Suppressor macrophage treated with lipopolysaccharide for 4 hours (primary cell): ENCODE data around the gene DMBX1.

Source experiments
- DNase-seq: peaks from one replicate; pipeline ENCODE4 v3.0.0-alpha.2; 2020

DMBX1 gene

GRCh38 chr1:46526691-46527291, 37.2 kb downstream of the DMBX1 start:
- no peak for DNase-seq

- DNase-seq: peak; percentile 89
These were observed 38.0 kb downstream of the DMBX1 start for GRCh38 chr1:46527474-46528296.

- no peak for DNase-seq
These were observed 38.8 kb downstream of the DMBX1 start for GRCh38 chr1:46528297-46528955.

GRCh38 chr1:46529031-46529630, 39.5 kb downstream of the DMBX1 start:
- no peak for DNase-seq

GRCh38 chr1:46530311-46530710, 40.7 kb downstream of the DMBX1 start:
- no peak for DNase-seq

GRCh38 chr1:46530791-46531409, 41.3 kb downstream of the DMBX1 start:
- DNase-seq: no peak

- no peak for DNase-seq
These were observed 42.5 kb downstream of the DMBX1 start for GRCh38 chr1:46532095-46532494.

- DNase-seq: peak; percentile 75
These were observed 43.0 kb downstream of the DMBX1 start for GRCh38 chr1:46532498-46533178.

- DNase-seq: peak; percentile 29
These were observed 43.7 kb downstream of the DMBX1 start for GRCh38 chr1:46533179-46533864.

- DNase-seq: peak; percentile 47
These were observed 45.4 kb downstream of the DMBX1 start for GRCh38 chr1:46535063-46535462.

- no peak for DNase-seq
These were observed 46.9 kb downstream of the DMBX1 start for GRCh38 chr1:46536527-46536926.

- DNase-seq: no peak
These were observed 48.0 kb downstream of the DMBX1 start for GRCh38 chr1:46537651-46538050.

GRCh38 chr1:46538147-46538546, 48.5 kb downstream of the DMBX1 start:
- DNase-seq: no peak
